GM13976 (cell line): ENCODE results near the gene CPLX3.
A peak's percentile ranks its signal among the peaks of the same experiment; 100 is the strongest.

Experiments used
- DNase-seq: peaks from one replicate; pipeline ENCODE4 v3.0.0; 2012; ENCODE audit warnings: low spot score
- in situ Hi-C: fragments of 300-500 bp; cut with MboI; formaldehyde crosslinking; loops from one replicate; pipeline ENCODE4 v1.12.0; 2022; ENCODE audit warnings: low sequenced_read_pairs, mixed read lengths, inconsistent platforms; ENCODE audit not compliant: unreplicated experiment
- TF ChIP-seq, protein P1 (sequence below): IDR thresholded peaks from 2 replicates; pipeline ENCODE4 v1.5.1; 2012; ENCODE audit warnings: borderline replicate concordance, mild to moderate bottlenecking; ENCODE audit not compliant: insufficient read depth; ENCODE audit errors: extremely low read depth, missing control alignments, control extremely low read depth

Gene CPLX3

DNA sequence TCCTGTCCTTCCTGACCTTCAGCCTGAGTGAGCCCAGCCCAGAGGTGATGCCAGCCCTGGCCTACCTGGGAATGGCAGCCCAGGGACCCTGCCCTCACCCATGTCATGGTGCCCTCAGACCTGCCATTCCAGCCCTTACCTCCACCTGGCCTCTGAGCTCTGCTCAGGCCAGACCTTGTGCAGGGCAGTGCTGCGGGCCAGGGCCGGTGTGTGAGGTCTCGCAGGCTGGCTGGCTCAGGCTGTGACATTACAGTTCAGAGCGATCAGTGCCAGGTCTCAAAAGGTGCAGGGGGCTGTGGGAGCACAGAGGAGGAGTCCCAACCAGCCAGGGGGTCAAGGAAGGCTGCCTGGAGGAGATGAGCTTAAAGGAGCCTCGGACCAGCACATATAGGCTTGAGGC is 6.4 kb upstream of the CPLX3 start:
- no peak for DNase-seq
- in situ Hi-C loops, result no loop called here
- TF ChIP-seq, protein P1, sequence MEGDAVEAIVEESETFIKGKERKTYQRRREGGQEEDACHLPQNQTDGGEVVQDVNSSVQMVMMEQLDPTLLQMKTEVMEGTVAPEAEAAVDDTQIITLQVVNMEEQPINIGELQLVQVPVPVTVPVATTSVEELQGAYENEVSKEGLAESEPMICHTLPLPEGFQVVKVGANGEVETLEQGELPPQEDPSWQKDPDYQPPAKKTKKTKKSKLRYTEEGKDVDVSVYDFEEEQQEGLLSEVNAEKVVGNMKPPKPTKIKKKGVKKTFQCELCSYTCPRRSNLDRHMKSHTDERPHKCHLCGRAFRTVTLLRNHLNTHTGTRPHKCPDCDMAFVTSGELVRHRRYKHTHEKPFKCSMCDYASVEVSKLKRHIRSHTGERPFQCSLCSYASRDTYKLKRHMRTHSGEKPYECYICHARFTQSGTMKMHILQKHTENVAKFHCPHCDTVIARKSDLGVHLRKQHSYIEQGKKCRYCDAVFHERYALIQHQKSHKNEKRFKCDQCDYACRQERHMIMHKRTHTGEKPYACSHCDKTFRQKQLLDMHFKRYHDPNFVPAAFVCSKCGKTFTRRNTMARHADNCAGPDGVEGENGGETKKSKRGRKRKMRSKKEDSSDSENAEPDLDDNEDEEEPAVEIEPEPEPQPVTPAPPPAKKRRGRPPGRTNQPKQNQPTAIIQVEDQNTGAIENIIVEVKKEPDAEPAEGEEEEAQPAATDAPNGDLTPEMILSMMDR, result no peak

DNA sequence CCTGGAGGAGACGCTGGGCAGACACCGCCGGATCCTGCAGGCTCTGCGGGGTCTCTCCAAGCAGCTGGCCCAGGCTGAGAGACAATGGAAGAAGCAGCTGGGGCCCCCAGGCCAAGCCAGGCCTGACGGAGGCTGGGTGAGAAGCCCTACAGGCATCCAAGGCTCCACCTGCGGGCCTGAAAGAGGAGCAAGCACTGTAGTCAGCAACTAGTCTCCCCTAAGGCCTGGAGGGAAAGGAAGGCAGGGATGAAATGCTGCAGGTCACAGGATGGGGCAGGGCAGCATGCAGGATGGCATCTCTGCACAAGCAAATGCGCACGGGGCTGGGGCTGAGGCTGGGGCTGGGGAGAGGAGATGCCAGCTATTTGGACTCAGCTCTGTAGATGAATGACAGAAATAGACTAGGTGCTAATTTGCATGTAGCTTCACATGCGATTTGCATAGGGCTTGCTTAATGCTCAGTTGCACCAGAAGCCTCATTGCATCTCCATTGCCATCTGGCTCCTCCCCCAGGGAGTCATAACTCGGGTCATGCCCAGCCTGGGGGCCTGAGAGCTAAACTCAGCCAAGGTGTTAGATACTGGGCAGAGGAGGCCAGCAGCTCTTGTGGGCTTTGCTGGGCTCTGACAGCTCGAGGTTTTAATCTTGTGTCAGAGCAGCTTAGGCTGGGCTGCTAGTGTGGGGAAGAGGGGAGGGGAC is 5.2 kb upstream of the CPLX3 start:
- peak; percentile 64 for DNase-seq
- in situ Hi-C loops, result no loop called here
- TF ChIP-seq, protein P1, result no peak

DNA sequence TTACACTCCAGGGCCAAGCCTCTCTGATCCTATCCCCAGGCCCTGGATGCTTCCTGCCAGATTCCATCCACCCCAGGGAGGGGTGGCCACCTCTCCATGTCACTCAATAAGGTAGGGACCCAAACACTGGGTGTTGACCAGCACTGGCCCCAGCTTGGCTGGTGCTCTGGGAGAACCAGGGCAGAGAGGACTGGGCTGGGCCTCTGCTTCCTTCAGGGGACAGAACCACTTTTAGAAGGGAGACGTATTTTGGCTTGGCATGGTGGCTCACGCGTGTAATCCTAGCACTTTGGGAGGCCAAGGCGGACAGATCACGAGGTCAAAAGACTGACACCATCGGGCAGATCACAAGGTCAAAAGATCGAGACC is 4.7 kb upstream of the CPLX3 start:
- in situ Hi-C loops, result no loop called here
- TF ChIP-seq, protein P1, result no peak
- DNase-seq, result no peak

DNA sequence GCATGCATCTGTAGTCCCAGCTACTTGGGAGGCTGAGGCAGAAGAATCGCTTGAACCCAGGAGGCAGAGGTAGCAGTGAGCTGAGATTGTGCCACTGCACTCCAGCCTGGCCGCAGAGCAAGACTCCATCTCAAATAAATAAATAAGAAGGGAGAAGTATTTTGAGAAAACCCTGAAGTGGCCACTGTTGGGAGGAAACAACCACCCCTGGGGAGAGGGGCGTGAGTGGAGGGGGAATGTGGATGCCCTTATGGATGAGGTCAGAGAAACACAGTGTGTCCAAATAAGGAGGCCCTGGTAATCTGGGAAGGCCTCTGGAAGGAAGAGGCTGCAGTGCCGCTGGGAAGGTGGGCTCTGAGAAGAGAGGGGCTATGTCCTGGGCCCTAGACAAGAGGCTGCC is 4.2 kb upstream of the CPLX3 start:
- TF ChIP-seq, protein P1, result no peak
- DNase-seq, result no peak
- in situ Hi-C loops, result no loop called here

DNA sequence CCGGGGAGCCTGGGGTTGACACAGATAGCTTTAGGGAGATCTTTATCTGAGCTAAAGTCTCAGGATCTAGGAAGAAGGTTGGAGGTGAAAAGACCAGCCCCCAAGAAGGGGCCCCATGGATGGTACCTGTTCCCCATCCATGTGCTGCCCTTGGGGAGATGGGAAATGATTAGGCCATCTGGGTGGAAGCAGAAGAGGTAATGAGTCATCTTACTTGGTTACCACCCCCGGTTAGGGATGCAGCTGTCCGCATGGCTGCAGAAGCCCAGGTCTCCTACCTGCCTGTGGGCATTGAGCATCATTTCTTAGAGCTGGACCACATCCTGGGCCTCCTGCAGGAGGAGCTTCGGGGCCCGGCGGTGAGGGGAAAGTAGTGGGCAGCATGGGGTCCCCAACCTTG is 3.1 kb upstream of the CPLX3 start:
- in situ Hi-C loops, result no loop called here
- TF ChIP-seq, protein P1, result no peak
- no peak for DNase-seq

DNA sequence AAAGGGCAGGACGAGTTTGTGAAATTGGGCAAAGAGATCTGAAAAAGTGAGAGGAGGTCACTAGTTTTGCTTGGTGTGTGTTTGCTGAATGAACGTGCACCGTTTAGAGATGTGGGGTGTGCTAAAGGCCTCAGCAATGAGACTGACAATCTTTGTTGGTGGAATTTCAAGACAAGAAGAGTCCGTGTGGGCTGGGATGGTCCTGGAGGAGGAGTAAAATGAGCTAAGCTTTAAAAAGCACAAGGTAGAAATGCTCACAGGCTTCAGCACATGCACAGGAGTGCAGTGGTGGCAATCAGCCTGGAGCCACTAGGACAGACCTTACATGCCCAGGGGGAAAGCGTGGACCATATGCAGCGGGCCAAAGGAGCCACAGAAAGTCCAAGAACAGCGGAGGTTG is 1.5 kb upstream of the CPLX3 start:
- DNase-seq, result no peak
- TF ChIP-seq, protein P1, result no peak
- in situ Hi-C loops, result no loop called here
